ENCODE results near the gene MATN3. TPM values are rescaled to one million over a fixed set of nuclear protein-coding genes. Genes with fewer than 3 reads are reported as not detected.

The MATN3 gene
- total and polyA plus RNA-seq, 2 of the 8 experiments (the other 6 are each of a cell fraction or from before 2014, with no cell fraction given), result 3.0 to 9.9 TPM

DNA sequence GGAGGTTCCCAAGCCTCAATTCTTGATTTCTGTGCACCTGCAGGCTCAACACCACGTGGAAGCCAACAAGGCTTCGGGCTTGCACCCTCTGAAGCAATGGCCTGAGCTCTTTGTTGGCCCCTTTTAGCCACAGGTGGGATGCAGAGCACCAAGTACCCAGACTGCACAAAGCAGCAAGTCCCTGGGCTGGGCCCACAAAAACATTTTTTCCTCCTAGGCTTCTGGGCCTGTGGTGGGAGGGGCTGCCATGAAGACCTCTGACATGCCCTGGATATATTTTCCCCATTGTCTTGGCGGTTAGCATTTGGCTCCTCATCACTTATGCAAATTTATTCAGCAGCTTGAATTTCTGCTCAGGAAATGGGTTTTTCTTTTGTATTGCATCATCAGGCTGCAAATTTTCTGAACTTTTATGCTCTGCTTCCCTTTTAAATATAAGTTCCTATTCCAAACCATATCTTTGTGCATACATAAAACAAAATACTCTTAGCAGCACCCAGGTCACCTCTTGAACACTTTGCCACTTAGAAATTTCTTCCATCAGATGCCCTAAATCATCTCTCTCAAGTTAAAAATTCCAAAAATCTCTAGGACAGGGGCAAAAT lies 9.0 kb upstream of the MATN3 start:
- Histone ChIP-seq H3K18ac (ENCODE audit: extremely low read depth, low read length) (no peak overlapping the region), H4K91ac (replicated peaks; ENCODE audit: insufficient read length, low read length) (no peak overlapping the region), H3K23ac (ENCODE audit: insufficient read length) (no peak overlapping the region), H4K8ac (ENCODE audit: extremely low read depth, insufficient read depth, low read length) (no peak overlapping the region), H3K4ac (replicated peaks; ENCODE audit: insufficient read length, low read depth, low read length) (no peak overlapping the region), H3K23me2 (ENCODE audit: low read depth, low read length) (no peaks in the 10 kb centered on the region), H3K79me1 (ENCODE audit: low read depth, low read length) (no peaks in the 10 kb centered on the region), H3K56ac (replicated peaks; ENCODE audit: insufficient read length, low read depth, low read length) (no peak overlapping the region), H2BK5ac (ENCODE audit: low read depth, low read length) (no peak overlapping the region), H2AK5ac (ENCODE audit: low read depth, low read length) (no peak overlapping the region), H3K79me2 (ENCODE audit: control insufficient read depth in 1 of 2, insufficient read depth in 2 of 2, low read length in 2 of 2) (no peaks in the 10 kb centered on the region), H3K9ac (replicated peaks in 1 of 4; ENCODE audit: extremely low read depth in 1 of 4, low read depth in 3 of 4, low read length in 3 of 4) (no peak overlapping the region), H3K9me3 (ENCODE audit: insufficient read depth in 2 of 2, low read depth in 1 of 2, low read length in 1 of 2) (peaks cover 7 to 12% of the 10 kb centered on the region in 2 experiments; a peak in 3 of 4 replicates), H4K20me1 (replicated peaks in 1 of 2; ENCODE audit: control insufficient read depth in 1 of 2, insufficient read depth in 2 of 2, low read length in 2 of 2) (no peaks in the 10 kb centered on the region), H3K4me2 (ENCODE audit: insufficient read depth in 1 of 2, low read depth in 2 of 2, low read length in 2 of 2) (no peak overlapping the region), H3K27me3 (replicated peaks in 1 of 4; ENCODE audit: control insufficient read depth in 3 of 4, extremely low read depth in 1 of 4, insufficient read depth in 3 of 4, low read length in 3 of 4) (no peaks in the 10 kb centered on the region), H2BK15ac (ENCODE audit: low read length) (no peak overlapping the region), H3K27ac (ENCODE audit: low read depth, low read length) (no peak overlapping the region), H2AFZ (ENCODE audit: low read length) (no peak overlapping the region), H3K14ac (ENCODE audit: insufficient read length) (no peak overlapping the region), H2BK120ac (replicated peaks; ENCODE audit: low read depth, low read length) (no peak overlapping the region), H2BK20ac (ENCODE audit: low read length) (no peak overlapping the region), H2BK12ac (ENCODE audit: low read depth, low read length) (no peak overlapping the region), H4K5ac (ENCODE audit: insufficient read length, low read depth, low read length) (no peak overlapping the region), H3K4me3 (ENCODE audit: extremely low read depth in 1 of 4, insufficient read depth in 2 of 4, low read depth in 3 of 4, low read length in 4 of 4) (no peak overlapping the region), H3K36me3 (ENCODE audit: control insufficient read depth in 2 of 4, insufficient read depth in 4 of 4, low read length in 3 of 4) (no peaks in the 10 kb centered on the region), H3K4me1 (replicated peaks in 1 of 4; ENCODE audit: control insufficient read depth in 3 of 4, insufficient read depth in 4 of 4, low read length in 3 of 4) (no peaks in the 10 kb centered on the region)
- peak; percentile 43; the same call in 1 of the 2 replicates for TF ChIP-seq CEBPB (IDR thresholded peaks at IDR 0.05; ENCODE audit: low read depth, low read length)
- no peak for TF ChIP-seq SP2 (IDR thresholded peaks at IDR 0.05; ENCODE audit: low read length)
- TF ChIP-seq PHF8 (conservative IDR thresholded peaks at IDR 0.05; ENCODE audit: low read depth, low read length), result no peak
- ChIA-PET POLR2A (ENCODE audit: partially characterized antibody) (interaction anchor here (1.1 kb wide), 1 partner anchor 30 kb away, joined by 3 read pairs; the partner anchor contains the start of gene LAPTM4A), CTCF (ENCODE audit: partially characterized antibody) (interaction anchor here (1.1 kb wide), 1 partner anchor 16 kb away, joined by 3 read pairs; no protein-coding TSS in a partner anchor)
- DNase-seq (ENCODE audit: low read depth in 1 of 2, low spot score in 2 of 2), result no peak
- WGBS, 2 experiments (ENCODE audit: extremely low coverage in 1 of 2, insufficient coverage in 1 of 2, insufficient read length in 1 of 2, insufficient replicate concordance in 2 of 2, low coverage in 1 of 2, low lambda C conversion rate in 2 of 2, missing lambda C conversion rate in 1 of 2), result 93% methylated on average over 3 of the region's 3 CpGs; no CpG with 5 or more reads in 1 of the 2 experiments
- FAIRE-seq, result no peak

Measured in H1 (cell line).